Activated naive CD4-positive, alpha-beta T cell treated with anti-CD3 and anti-CD28 coated beads, Interleukin-2, amount 50 U/mL, for 16 hours (primary cell): Measurements from ENCODE around the gene ADAM12.
"Not testable (repeated sequence)": the region's sequence is repeated elsewhere in the genome, so short reads cannot be mapped to it uniquely, and the experiment has no call there.

Experiments
- DNase-seq: peaks from one replicate; pipeline ENCODE4 v3.0.0-alpha.2; 2020

The ADAM12 gene

DNA sequence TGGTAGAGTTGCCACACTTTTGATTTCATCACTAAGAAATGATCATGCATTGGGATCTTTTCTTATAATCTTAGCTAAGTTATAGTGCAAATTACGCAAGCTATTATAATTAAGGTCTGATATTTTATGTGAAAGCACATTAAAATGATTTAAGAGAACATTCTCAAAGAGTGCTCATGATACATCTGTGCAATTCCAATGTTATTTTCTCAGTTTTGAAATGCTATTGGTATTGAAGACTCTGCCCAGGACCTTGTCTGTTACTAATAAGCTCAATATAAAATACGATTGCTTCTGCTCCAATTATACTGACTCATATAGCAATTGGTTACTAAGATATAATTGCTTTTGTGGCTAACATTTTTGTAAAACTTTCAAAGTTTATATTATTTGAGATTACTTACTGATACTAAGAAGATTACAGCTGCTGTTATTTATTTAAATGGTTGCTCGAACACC is 180.9 kb downstream of the ADAM12 start:
- DNase-seq = no peak

DNA sequence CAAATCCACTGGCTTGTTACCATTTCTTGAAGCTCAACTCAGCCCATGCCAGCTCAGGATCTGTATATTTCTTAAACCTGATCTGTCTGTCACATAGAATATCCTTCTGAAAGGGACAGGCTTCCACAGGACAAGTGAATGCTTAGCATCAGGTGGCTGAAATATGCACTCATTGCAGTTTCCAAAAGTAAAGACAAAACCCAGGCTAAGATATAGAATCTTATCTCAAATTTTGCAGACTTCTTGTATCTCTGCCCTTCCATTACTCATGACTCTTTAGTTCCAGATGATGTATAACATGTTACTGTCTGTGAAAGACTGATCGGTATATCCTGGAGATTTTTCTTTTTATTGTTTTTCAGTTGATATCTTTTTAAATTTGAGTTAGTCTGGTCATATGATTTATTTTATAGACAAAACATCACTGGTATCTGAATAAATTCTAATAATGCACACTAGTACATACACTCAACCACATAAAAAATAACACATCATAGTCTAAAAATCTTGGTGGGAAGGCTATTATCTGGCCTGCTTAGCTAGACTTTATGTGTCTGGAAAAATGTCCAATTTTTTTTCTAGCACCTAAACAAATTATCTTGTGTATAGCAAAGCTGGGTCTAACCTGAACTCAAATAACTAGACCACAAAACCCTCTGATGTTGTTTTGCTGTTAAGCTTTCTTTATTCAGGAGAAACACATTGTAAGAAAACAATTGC is 182.6 kb downstream of the ADAM12 start:
- no peak for DNase-seq

DNA sequence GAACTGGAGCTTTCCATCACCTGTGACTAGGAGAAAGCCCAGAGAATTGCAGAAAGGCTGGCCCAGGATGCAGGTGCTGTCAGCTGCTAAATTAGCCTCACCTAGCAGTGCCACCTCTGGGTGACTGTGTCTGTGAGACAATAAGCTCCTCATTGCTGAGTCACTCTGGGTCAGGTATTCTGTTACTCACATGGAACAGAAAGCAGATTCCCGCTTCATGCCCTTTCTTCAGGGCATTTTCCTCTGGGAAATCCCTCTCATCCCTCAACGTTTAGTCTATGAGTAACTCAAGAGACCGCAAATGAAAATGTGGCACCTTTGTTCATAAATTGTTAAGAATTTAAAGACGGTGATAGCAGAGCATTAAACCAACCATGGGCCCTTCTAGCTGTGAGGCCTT is 184.0 kb downstream of the ADAM12 start:
- DNase-seq = no peak

DNA sequence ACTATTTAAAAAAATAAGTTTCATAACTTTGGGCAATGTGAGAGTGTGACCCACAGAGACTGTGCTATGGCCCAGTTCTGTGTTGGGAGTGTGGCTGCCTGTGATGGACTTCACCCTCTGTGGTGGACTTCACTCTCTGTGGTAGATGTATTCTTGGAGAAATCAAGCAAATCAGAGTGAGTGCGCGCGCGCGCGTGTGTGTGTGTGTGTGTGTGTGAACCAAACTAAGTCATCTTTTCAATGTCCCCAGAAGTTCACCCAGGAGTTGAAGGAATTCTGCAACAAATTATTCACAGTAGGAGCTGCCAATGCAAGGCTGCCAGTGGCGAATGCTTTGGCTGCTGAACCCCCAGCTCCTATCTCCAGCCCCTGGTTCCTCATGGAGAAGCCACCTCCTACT is 184.5 kb downstream of the ADAM12 start:
- no peak for DNase-seq

DNA sequence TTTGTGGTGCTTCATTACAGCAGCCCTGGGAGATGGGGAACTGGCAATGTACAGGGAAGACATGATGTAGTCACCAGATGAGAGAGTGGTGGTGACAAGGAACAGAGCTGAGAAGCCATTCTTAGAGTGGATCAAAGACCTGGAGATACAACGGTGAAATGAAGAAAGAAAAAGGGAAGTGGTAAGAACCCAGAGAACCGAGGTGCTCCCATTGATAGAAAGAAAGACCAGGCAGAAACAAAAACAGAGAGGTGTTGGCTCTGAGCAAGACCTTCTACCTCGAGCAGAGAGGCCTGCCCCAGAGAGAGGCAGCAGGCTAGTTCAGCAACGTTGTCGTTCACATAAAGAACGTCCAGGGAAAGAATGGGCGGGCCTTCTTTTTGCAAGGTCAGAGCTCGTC is 186.7 kb downstream of the ADAM12 start:
- DNase-seq = no peak

DNA sequence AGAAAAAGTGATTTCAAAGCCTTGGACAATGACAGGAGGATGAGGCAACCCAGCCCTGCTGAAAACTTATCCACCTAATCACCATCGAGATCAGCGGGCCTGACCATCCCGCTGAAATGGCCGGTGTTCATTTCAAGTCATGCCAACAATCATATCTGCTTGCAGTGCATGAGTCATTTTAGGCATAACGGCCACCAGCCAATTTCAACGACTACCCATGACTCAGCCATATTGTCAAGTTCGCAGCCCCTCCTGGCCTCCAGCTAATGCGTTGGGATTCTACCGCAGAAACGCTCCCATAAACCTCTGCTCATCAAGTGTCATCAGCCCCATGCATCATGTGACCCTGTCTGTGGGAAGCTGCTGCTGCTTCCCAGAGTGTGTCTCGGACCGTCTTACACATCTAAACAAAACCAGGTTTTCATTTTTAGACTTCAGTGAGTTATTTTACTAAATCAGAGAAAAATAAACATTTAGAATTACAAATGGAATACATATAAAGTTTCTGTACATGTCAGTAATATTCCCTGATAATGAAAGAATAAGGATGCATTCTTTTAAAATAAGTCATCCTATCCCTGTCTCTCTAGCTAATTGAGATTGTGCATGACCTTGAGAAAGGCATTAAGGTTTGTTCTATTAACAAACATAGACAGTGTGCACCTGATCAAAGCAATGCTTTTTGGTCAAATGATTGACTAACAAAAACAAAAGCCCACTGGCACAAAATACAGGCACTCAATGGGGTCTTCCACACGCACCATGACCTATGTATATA is 188.9 kb downstream of the ADAM12 start:
- no peak for DNase-seq

DNA sequence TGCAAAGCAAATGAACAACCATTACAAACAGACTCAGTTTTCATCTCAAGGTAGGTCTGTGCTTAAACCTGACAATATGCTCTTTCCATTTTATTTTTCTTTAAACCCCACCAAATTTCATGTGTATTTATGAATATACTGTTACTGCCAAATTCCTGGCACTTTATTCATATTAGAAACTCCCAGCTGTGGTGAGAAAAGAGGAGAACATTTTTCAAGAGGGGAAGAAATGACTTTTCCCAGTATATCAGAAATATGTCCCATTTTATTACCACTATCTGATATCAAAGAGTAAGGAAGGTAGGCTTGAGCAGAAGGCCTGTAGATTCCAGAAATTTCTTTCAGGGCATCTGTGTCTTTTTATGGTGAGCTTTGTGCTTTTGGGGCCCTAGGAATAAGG is 189.6 kb downstream of the ADAM12 start:
- no peak for DNase-seq

DNA sequence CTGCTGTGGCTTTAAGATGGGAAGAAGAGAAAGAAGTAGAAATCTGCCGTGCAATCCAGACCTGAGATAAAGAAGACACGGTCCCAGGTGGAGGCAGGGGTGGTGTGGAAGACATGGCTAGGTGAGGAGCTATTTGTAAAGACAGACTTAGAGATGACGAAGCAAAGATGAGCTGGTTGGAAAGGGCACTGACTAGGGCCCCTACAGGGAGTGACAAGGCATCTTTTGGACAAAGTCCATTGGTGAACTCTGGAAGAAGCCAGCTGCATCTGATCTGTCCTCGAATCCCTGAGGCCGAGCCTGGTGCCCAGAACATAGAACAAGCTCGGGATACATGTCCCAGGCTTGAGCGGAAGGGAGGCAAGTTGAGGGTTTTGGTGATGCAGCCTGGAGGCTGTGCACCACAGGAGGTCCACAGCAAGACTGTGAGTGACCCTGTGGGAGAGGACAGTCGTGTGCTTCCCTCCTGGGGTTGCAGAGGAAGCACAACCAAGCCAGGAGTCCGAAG is 191.2 kb downstream of the ADAM12 start:
- no peak for DNase-seq

DNA sequence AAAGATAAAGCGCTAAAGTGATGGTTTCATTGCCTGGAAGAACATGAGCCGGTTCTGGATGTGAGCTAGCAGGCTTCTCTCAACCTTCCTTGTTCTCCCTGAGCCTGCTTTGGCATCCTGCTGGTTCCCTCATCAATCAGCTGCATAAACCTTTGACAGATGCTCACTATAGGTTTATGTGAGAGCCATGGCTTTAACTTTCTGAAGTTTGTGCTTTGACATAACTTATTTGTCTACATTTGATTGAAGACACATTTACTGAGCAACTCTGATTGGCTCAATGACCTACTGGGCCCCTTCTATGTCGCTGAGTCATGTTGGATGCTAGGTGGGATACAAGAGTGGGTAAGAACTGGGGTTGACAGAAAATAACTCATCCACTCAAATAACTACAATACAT is 192.0 kb downstream of the ADAM12 start:
- DNase-seq = no peak

DNA sequence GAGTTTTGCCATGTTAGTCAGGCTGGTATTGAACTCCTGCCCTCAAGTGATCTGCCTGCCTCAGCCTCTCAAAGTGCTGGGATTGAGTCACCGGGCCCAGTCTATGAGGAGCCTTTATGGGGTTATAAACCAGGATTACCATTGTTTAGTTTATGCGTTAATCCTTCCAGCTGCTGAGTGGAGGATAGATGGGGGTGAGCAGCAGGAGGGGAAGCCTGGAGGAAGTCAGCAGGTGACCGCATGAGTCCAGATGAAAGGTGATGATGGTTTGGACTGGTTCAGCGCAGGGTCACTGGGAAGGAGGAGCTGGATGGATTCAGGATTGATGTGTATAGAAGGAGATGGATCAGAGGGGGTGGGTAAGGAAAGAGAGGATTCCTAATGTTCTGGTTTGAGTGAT is 197.1 kb downstream of the ADAM12 start:
- DNase-seq = no peak

DNA sequence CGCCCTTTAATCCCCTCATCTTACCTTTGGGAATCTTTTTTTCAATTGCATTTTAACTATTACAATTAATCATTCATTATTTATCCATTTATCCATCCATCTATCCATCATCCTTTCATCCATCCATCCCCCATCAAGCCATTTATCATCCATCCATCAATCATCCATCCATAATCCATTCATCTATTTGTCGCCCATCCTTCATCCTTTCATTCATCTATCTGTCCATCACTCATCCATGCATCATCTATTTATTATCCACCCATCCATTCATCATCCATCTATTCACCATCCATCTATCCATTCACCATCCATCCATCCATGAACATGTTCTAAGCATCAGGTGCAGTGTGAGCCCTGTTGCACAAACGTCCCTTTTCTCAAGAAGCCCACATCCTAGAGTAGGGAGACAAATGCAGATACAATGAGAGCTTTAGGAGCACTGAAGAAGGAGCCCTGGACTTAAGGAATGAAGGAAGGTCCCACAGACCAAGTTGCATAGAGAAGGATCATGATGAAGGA is 199.5 kb downstream of the ADAM12 start:
- no peak for DNase-seq

DNA sequence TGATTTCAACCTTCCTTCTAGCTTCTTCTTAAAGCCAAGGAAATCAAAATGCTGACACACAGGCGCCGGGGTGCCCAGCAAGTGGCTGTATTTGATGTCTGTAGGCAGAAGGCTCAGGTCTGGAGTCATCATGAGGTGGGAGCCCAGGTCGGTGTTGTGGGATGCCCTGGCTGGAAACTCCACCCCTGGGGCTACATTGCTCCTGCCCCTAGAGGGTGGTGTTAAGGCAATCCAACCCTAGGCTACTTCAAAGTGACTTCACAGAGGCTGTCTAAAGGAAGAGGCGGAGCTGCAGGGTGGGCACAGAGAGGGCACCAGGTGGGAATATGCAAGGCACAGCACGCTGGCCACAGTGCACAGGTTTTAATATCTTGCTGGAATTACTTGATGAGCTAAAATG is 200.9 kb downstream of the ADAM12 start:
- no peak for DNase-seq

DNA sequence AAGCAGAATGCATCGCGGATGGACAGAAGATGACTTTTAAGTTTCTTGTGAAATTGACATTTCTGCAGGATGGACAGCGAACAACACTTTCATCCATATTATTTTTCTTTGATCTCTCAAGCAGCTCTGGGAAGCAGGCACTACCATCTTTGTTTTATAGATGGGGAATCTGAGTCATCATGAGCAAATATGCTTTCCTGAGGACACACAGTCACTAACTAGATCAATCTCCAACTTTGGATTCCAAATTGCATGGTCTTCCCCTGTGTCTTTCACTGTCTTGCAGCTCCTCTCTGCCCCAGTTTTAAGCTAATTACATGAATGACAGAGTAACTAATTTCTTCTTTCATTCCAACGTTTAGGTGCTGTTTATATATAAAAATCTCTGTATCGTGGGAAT is 201.5 kb downstream of the ADAM12 start:
- DNase-seq = no peak

DNA sequence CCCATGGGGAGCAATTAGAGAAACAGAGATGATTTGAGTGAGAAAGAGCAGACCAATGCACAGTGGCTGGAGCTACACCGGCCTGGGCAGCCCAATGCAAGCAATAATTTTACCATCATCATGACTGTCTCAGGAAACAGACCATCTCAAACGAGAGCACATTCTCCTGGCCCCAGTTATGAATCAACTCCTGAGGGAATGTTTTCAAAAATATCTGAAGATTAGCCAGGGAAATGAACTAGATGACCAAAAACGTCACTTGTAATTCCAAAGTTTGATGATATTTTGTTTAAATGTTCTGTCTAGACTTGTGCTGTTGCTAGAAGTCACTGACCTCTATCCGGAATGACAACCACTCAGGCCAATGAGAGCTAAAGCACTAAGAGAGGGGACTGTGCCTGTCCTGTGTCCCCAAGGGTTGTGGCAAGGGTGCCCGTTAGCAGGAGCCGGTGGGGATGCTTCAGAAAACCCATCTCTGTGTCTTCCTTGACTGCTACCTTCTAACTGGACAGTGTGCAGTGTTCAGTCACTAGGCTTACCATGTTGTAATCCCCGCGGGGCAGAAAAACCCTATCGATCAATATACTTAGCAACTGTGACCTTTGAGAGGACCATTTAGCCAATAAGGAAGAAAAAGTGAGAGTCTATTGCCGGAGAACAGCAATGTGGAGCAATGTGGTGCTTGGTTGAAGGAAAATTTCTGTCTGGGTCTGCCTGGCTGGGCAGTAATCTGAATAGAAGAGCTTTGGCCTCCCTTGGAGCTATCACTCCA is 202.4 kb downstream of the ADAM12 start:
- DNase-seq = no peak

DNA sequence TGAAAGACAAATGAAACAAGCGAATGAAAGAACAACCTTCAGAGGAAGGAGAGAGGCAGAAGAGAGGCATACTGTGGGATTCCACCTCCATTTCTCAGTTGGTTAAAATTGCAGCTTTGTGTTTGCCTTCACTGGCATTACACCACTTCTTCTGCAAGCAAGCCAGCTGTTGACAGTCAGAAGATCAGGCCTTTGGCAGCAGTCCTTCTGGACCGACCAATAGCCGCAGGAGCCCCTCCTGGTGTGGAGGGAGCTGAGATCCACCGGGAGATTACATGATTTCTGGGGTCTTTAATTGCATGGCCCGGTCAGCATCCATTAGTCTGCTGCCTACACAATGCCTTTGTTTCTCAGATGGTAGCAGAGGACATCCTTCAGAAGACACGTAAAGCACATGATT is 206.7 kb downstream of the ADAM12 start:
- DNase-seq = no peak

DNA sequence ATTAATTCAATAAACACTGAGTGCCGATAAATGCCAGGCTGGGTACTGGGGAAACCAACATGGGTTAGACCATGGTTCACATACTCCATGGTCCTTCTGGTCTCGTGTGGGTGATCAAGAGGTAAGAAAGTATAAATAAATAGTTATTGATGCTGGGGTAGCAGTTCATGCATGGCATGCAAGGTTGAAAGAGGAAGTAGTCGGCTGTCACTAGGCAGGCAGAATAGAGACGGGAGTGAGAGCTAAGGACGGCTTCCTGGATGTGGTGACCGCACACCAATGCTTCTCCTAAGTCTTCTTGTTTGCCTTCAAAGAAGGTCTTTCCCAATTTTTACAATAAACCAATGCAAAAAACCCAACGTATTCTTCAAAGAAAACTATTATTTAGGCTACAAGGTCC is 208.6 kb downstream of the ADAM12 start:
- no peak for DNase-seq

DNA sequence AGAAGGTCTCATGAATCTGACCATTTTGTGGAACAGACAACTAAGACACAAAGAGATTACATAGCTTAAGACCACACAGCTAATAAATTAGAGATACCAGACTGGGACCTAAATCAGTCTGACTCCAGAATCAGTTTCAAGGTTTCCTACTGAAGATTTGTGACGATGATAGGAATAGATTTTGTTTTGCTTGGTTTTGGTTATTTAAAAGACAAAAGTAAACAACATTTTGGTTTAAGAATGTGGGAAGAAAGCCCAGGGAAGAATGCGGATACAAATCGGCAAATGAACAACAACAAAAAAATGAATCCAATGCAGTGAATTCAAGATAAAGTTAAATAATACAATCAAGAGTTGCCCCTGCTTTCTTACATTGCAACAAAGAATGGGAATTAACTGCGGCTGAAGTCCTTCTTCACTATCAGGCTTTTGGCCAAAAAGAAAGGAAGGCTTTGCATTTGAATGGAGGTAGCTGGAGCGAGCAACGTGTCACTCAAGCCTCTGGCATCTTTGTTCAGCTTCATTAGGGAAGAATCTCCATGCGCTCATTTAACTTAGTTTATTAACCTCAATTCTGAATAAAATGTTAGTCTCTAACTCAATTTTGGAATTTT is 210.8 kb downstream of the ADAM12 start:
- DNase-seq = no peak

DNA sequence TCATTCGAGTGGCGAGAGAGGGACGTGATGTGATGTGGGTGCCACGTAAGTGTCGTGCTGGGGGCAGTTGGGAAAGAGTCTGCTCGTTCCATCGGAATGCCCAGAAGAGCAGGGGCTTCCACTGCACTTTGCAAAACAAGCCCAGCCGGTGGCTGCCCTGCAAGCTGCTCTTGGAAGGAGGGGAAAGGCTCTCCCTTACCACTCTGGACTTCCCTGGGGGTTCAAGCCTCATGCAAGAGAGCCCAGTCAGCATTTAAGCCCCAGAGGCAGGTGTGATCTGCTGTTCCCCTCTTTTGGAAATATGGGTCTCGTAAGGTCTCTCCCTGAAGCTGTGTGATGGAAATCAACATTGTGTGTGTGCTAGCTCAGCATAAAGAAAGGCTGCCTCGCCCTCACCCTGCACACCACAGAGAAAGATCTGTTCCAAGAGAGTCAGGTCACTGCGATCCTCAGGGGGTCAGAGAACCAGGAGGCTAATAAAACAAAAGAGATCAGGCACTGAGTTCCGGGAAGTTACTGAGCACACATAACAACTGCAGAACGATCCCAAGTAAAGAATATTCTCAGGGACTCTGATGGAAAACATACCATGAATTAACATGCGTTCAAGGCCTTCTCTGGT is 212.5 kb downstream of the ADAM12 start:
- no peak for DNase-seq

DNA sequence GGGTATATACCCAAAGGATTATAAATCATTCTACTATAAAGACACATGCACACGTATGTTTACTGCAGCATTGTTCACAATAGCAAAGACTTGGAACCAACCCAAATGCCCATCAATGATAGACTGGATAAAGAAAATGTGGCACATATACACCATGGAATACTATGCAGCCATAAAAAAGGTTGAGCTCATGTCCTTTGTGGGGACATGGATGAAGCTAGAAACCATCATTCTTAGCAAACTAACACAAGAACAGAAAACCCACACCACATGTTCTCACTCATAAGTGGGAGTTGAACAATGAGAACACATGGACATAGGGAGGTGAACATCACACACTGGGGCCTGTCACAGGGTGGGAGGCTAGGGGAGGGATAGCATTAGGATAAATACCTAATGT is 215.5 kb downstream of the ADAM12 start:
- not testable (repeated sequence) for DNase-seq

DNA sequence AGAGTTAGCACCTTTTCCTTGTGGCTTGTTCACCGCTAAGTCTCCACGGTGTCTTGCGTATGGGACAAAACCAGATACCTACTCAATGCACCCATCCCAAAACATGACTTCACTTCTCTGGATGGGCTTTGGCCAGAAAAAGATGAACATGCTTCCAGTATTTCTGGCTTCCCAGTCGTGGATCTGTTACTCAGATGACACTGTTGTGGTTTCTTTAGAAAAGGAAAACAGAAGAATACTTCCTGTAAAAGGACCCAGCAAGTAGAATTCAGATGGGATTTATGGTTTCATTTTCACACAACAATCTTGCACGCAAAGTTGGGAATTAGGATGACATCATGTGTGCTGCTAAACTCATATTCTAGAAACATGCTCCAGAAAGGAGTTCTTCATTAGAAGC is 216.7 kb downstream of the ADAM12 start:
- DNase-seq = no peak

DNA sequence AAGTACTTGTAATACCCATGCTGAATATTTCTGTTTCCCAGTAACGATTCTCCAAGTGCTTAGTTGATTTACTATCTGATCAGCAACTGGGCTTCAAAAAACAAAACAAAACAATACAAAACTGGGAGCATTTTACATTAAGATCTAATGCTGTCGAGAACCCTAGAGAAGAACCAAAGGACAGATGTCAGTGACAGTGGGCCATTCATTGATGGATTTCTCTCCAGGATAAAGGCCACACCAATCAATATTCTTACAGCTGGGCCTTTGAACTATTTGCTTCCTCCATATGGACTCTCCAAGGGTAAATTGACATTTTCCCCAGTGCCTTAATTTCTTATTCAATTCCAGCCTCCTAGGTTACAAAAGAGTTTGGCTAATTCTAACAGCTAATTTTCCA is 217.5 kb downstream of the ADAM12 start:
- DNase-seq = no peak

DNA sequence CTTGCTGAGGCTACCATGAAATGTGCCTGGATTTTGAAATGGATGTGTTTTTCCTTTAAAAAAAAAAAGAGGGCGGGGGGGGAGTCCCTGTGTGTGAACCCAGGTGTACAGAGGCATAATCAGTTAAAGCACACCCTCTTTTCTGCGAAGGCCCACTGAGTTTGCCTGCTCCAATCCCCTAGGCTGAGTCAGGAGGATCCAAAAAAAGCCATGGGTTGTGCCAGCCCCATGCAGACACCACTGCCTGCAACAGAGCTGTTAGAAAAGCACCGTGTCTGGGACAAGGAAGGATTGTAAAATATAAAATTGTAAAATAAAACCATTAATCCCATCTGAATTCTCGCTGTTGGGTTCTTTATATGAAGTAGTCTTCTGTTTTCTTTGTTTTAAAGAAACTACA is 217.9 kb downstream of the ADAM12 start:
- no peak for DNase-seq
